PFSK-1 (cell line): ENCODE measurements around the gene FAM83D. TPM values are rescaled to one million over a fixed set of nuclear protein-coding genes. Genes with fewer than 3 reads are reported as not detected.

Experiments used
- FOXP2 ChIP-seq: optimal IDR thresholded peaks from 2 replicates; pipeline ENCODE3; 2011; ENCODE audit warnings: borderline replicate concordance, control low read depth, inconsistent platforms; ENCODE audit not compliant: insufficient read depth; ENCODE audit errors: extremely low read length, extremely low read depth
- POLR2AphosphoS5 ChIP-seq: IDR thresholded peaks from 2 replicates; pipeline ENCODE4 v1.6.1; 2012; ENCODE audit warnings: low read depth, mild to moderate bottlenecking, control low read depth, low read length, moderate library complexity
- REST ChIP-seq, 2 experiments: IDR thresholded peaks; 2 replicates each; pipeline versions ENCODE4 v1.6.1 to v1.8.0; 2011 to 2012; ENCODE audit warnings: low read depth in 2 of 2, low read length in 2 of 2, control low read depth in 1 of 2, inconsistent platforms in 1 of 2, mild to moderate bottlenecking in 1 of 2, moderate library complexity in 1 of 2; ENCODE audit not compliant: insufficient read depth in 1 of 2
- SIN3A ChIP-seq: IDR thresholded peaks from 2 replicates; pipeline ENCODE4 v1.6.1; 2012; ENCODE audit warnings: mild to moderate bottlenecking, low read length, moderate library complexity, borderline replicate concordance; ENCODE audit not compliant: insufficient read depth
- TAF1 ChIP-seq: IDR thresholded peaks from 2 replicates; pipeline ENCODE4 v1.6.1; 2012; ENCODE audit warnings: low read length, control low read depth, borderline replicate concordance; ENCODE audit not compliant: insufficient read depth
- polyA plus RNA-seq: library from polyadenylated mRNA; unstranded; fragments of >200 nt; gene quantifications from one replicate; pipeline ENCODE4 v1.2.1, GENCODE V29; 2012; ENCODE audit warnings: low read depth, missing spikeins; ENCODE audit not compliant: insufficient read length

FAM83D gene
- 12.0 TPM for polyA plus RNA-seq

- TF ChIP-seq POLR2AphosphoS5 (peak; percentile 96), SIN3A (peak; percentile 89), FOXP2 (peak; percentile 48), TAF1 (peak; percentile 87), REST (IDR thresholded peaks at IDR 0.05; ENCODE audit: insufficient read depth in 1 of 2, low read depth in 2 of 2, low read length in 2 of 2) (0 out of 4 replicates have a peak, but pooled peaks of 1 of the 2 experiments have one; percentile 26)
These were observed at the start of gene FAM83D for GRCh38 chr20:38926142-38926933. FAM83D (plus strand) TSS chr20:38926417; CDS start chr20:38926443, 26 bp downstream.

- no peak for TF ChIP-seq REST (IDR thresholded peaks at IDR 0.05; ENCODE audit: insufficient read depth in 1 of 2, low read depth in 2 of 2, low read length in 2 of 2)
- TF ChIP-seq TAF1, result no peak
- TF ChIP-seq SIN3A, result no peak
- no peak for TF ChIP-seq POLR2AphosphoS5
- no peak for TF ChIP-seq FOXP2
These were observed 48.7 kb upstream of the FAM83D start for GRCh38 chr20:38877483-38877882.

- TF ChIP-seq TAF1, result no peak
- TF ChIP-seq REST (IDR thresholded peaks at IDR 0.05; ENCODE audit: insufficient read depth in 1 of 2, low read depth in 2 of 2, low read length in 2 of 2), result peak; percentile 88 to 93
These were observed 47.4 kb upstream of the FAM83D start for GRCh38 chr20:38878866-38879265.

GRCh38 chr20:38880952-38881735, 45.1 kb upstream of the FAM83D start:
- TF ChIP-seq SIN3A, result no peak

- no peak for TF ChIP-seq TAF1
These were observed 44.3 kb upstream of the FAM83D start for GRCh38 chr20:38881806-38882440.

GRCh38 chr20:38882600-38882999, 43.6 kb upstream of the FAM83D start:
- TF ChIP-seq FOXP2, result no peak
- TF ChIP-seq SIN3A, result no peak
- no peak for TF ChIP-seq POLR2AphosphoS5
- TF ChIP-seq TAF1, result no peak
- no peak for TF ChIP-seq REST (IDR thresholded peaks at IDR 0.05; ENCODE audit: insufficient read depth in 1 of 2, low read depth in 2 of 2, low read length in 2 of 2)
